Measurements from ENCODE around the gene NUMA1.

DNA sequence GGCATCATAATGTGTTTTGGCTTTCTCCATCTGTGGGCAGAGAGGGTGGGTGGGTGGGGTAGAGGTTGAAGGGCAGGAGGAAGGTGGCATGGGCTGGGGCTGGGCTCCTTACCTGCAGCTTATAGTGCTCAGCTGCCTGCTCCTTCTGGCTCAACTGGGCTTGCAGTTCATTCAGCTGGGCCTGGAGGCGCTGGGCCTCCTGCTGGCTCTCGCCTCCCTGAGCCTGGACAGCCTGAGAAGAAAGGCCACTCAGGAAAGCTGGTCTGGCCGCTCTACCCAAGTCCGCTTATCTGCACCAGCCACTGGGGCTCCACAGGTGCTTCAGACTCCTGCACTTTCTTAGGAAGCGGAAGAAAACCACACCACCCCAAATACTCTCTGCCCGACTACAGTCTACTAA is 71.2 kb downstream of the NUMA1 start:
- TF ChIP-seq, protein P1, sequence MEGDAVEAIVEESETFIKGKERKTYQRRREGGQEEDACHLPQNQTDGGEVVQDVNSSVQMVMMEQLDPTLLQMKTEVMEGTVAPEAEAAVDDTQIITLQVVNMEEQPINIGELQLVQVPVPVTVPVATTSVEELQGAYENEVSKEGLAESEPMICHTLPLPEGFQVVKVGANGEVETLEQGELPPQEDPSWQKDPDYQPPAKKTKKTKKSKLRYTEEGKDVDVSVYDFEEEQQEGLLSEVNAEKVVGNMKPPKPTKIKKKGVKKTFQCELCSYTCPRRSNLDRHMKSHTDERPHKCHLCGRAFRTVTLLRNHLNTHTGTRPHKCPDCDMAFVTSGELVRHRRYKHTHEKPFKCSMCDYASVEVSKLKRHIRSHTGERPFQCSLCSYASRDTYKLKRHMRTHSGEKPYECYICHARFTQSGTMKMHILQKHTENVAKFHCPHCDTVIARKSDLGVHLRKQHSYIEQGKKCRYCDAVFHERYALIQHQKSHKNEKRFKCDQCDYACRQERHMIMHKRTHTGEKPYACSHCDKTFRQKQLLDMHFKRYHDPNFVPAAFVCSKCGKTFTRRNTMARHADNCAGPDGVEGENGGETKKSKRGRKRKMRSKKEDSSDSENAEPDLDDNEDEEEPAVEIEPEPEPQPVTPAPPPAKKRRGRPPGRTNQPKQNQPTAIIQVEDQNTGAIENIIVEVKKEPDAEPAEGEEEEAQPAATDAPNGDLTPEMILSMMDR (conservative IDR thresholded peaks at IDR 0.05; ENCODE audit: low read length) = no peak
- no peak for TF ChIP-seq EZH2phosphoT487 (IDR thresholded peaks at IDR 0.05; ENCODE audit: borderline replicate concordance, low read depth, low read length)

All from OCI-LY7 (cell line).